Activated T-helper 17 cell treated with anti-CD3 and anti-CD28 coated beads, Interleukin-2, amount 50 U/mL, for 72 hours (primary cell): Measurements from ENCODE around the gene CEP85. TPM values are rescaled to one million over a fixed set of nuclear protein-coding genes. Genes with fewer than 3 reads are reported as not detected.
"Not testable (repeated sequence)": the region's sequence is repeated elsewhere in the genome, so short reads cannot be mapped to it uniquely, and the experiment has no call there.

Source experiments
- ATAC-seq: fragments of 150-1000 bp; cut with Tn5 transposase; replicated peaks from 2 replicates; pipeline ENCODE4 v1.10.0; 2021; ENCODE audit warnings: mild to moderate bottlenecking, moderate library complexity
- H3K27ac Mint-ChIP-seq: one replicate; pipeline ENCODE4 v1.8.0; 2022; ENCODE audit warnings: mixed read lengths
- H3K27me3 Mint-ChIP-seq: one replicate; pipeline ENCODE4 v1.8.0; 2022; ENCODE audit warnings: mixed read lengths
- H3K36me3 Mint-ChIP-seq: one replicate; pipeline ENCODE4 v1.8.0; 2022; ENCODE audit warnings: low read depth, mild to moderate bottlenecking, mixed read lengths
- H3K4me1 Mint-ChIP-seq: one replicate; pipeline ENCODE4 v1.8.0; 2022; ENCODE audit warnings: mixed read lengths
- H3K4me3 Mint-ChIP-seq: one replicate; pipeline ENCODE4 v1.8.0; 2022; ENCODE audit warnings: mild to moderate bottlenecking, mixed read lengths
- H3K9me3 Mint-ChIP-seq: one replicate; pipeline ENCODE4 v1.8.0; 2022; ENCODE audit warnings: mixed read lengths
- total RNA-seq, 2 donors: library from RNA; stranded (reverse); gene quantifications; one replicate each; pipeline ENCODE4 v1.2.3, GENCODE V29; 2022

Gene CEP85
- total RNA-seq, 2 donors from 2014 or later = 34.8 to 37.7 TPM

GRCh38 chr1:26287033-26287711 lies 53.2 kb downstream of the CEP85 start:
- Mint-ChIP-seq H3K27me3 (no peaks in the 10 kb centered on the region), H3K4me1 (peaks cover 60% of the 10 kb centered on the region), H3K4me3 (peak overlapping the region; percentile 88), H3K36me3 (peaks cover 35% of the 10 kb centered on the region), H3K27ac (peak overlapping the region; percentile 98), H3K9me3 (no peaks in the 10 kb centered on the region)
- peak; percentile 52 for ATAC-seq

GRCh38 chr1:26287811-26288210 lies 53.8 kb downstream of the CEP85 start:
- peaks cover 29% of the 10 kb centered on the region for H3K36me3 Mint-ChIP-seq
- H3K4me3 Mint-ChIP-seq = peak overlapping the region; percentile 88
- ATAC-seq = no peak
- peak overlapping the region; percentile 98 for H3K27ac Mint-ChIP-seq
- no peaks in the 10 kb centered on the region for H3K9me3 Mint-ChIP-seq
- H3K27me3 Mint-ChIP-seq = no peaks in the 10 kb centered on the region
- peaks cover 57% of the 10 kb centered on the region for H3K4me1 Mint-ChIP-seq

GRCh38 chr1:26288311-26288941 lies 54.4 kb downstream of the CEP85 start:
- Mint-ChIP-seq H3K36me3 (peaks cover 23% of the 10 kb centered on the region), H3K4me3 (peak overlapping the region; percentile 88), H3K9me3 (no peaks in the 10 kb centered on the region), H3K4me1 (peaks cover 51% of the 10 kb centered on the region), H3K27me3 (no peaks in the 10 kb centered on the region), H3K27ac (peak overlapping the region; percentile 98)
- peak; percentile 68 for ATAC-seq

- no peak for ATAC-seq
- Mint-ChIP-seq H3K27ac (peak overlapping the region; percentile 98), H3K4me3 (peak overlapping the region; percentile 88), H3K4me1 (peaks cover 47% of the 10 kb centered on the region), H3K9me3 (no peaks in the 10 kb centered on the region), H3K36me3 (peaks cover 13% of the 10 kb centered on the region), H3K27me3 (no peaks in the 10 kb centered on the region)
Observed at GRCh38 chr1:26289158-26290059, 55.4 kb downstream of the CEP85 start.

GRCh38 chr1:26290122-26290881 lies 56.3 kb downstream of the CEP85 start:
- Mint-ChIP-seq H3K4me1 (peaks cover 40% of the 10 kb centered on the region), H3K9me3 (no peaks in the 10 kb centered on the region), H3K27ac (peak overlapping the region; percentile 98), H3K36me3 (peaks cover 4% of the 10 kb centered on the region), H3K27me3 (no peaks in the 10 kb centered on the region), H3K4me3 (peak overlapping the region; percentile 88)
- ATAC-seq = no peak

GRCh38 chr1:26290882-26291261 lies 56.9 kb downstream of the CEP85 start:
- no peak for ATAC-seq
- H3K9me3 Mint-ChIP-seq = no peaks in the 10 kb centered on the region
- H3K27ac Mint-ChIP-seq = peak overlapping the region; percentile 98
- H3K27me3 Mint-ChIP-seq = no peaks in the 10 kb centered on the region
- H3K36me3 Mint-ChIP-seq = peaks cover 4% of the 10 kb centered on the region
- H3K4me1 Mint-ChIP-seq = peaks cover 43% of the 10 kb centered on the region
- H3K4me3 Mint-ChIP-seq = peak overlapping the region; percentile 88

- peak overlapping the region; percentile 98 for H3K27ac Mint-ChIP-seq
- H3K9me3 Mint-ChIP-seq = no peaks in the 10 kb centered on the region
- peaks cover 4% of the 10 kb centered on the region for H3K36me3 Mint-ChIP-seq
- H3K4me3 Mint-ChIP-seq = no peak overlapping the region
- H3K4me1 Mint-ChIP-seq = peaks cover 43% of the 10 kb centered on the region
- no peaks in the 10 kb centered on the region for H3K27me3 Mint-ChIP-seq
- no peak for ATAC-seq
Observed at GRCh38 chr1:26291433-26291832, 57.4 kb downstream of the CEP85 start.

- Mint-ChIP-seq H3K36me3 (peaks cover 4% of the 10 kb centered on the region), H3K4me1 (peaks cover 42% of the 10 kb centered on the region), H3K9me3 (no peaks in the 10 kb centered on the region), H3K4me3 (no peak overlapping the region), H3K27ac (peak overlapping the region; percentile 98), H3K27me3 (no peaks in the 10 kb centered on the region)
- no peak for ATAC-seq
Observed at GRCh38 chr1:26291939-26292338, 57.9 kb downstream of the CEP85 start.

GRCh38 chr1:26292735-26293134 lies 58.7 kb downstream of the CEP85 start:
- not testable (repeated sequence) for ATAC-seq, H3K4me3 Mint-ChIP-seq, H3K36me3 Mint-ChIP-seq, H3K27me3 Mint-ChIP-seq, H3K9me3 Mint-ChIP-seq
- Mint-ChIP-seq H3K27ac (peak overlapping the region; percentile 13), H3K4me1 (peaks cover 35% of the 10 kb centered on the region)

GRCh38 chr1:26293911-26294463 lies 60.0 kb downstream of the CEP85 start:
- H3K4me1 Mint-ChIP-seq = peaks cover 23% of the 10 kb centered on the region
- no peak for ATAC-seq
- no peaks in the 10 kb centered on the region for H3K9me3 Mint-ChIP-seq
- H3K4me3 Mint-ChIP-seq = no peak overlapping the region
- no peak overlapping the region for H3K27ac Mint-ChIP-seq
- no peaks in the 10 kb centered on the region for H3K27me3 Mint-ChIP-seq
- no peaks in the 10 kb centered on the region for H3K36me3 Mint-ChIP-seq

- no peaks in the 10 kb centered on the region for H3K9me3 Mint-ChIP-seq
- no peaks in the 10 kb centered on the region for H3K27me3 Mint-ChIP-seq
- peaks cover 9% of the 10 kb centered on the region for H3K4me1 Mint-ChIP-seq
- H3K27ac Mint-ChIP-seq = peak overlapping the region; percentile 1
- no peak overlapping the region for H3K4me3 Mint-ChIP-seq
- H3K36me3 Mint-ChIP-seq = no peaks in the 10 kb centered on the region
- no peak for ATAC-seq
Observed at GRCh38 chr1:26295194-26296138, 61.5 kb downstream of the CEP85 start.

- Mint-ChIP-seq H3K36me3 (no peaks in the 10 kb centered on the region), H3K27ac (peak overlapping the region; percentile 1), H3K27me3 (no peaks in the 10 kb centered on the region), H3K4me3 (no peak overlapping the region), H3K9me3 (no peaks in the 10 kb centered on the region), H3K4me1 (peaks cover 9% of the 10 kb centered on the region)
- no peak for ATAC-seq
Observed at GRCh38 chr1:26296340-26297056, 62.5 kb downstream of the CEP85 start.
